Heart left ventricle (tissue), 13 donors: Measurements from ENCODE around the gene PLPP3.

Source experiments
- POLR2A ChIP-seq, 2 donors: fragments of 450-650 bp; IDR thresholded peaks; one replicate each; pipeline ENCODE4 v1.6.1; 2017; ENCODE audit warnings: antibody characterized with exemption in 2 of 2, mild to moderate bottlenecking in 2 of 2, moderate library complexity in 2 of 2
- TF ChIP-seq, protein P1 (sequence below), 12 donors: fragments of 200-600 bp; sonication (generic) in 4 of 12; IDR thresholded peaks; one replicate each; pipeline versions ENCODE4 v1.5.0 to v1.8.0; 2018 to 2022; ENCODE audit warnings: antibody characterized with exemption in 12 of 12, mild to moderate bottlenecking in 5 of 12
- donor health status: ischemic (EF 13 %, LVEDD 7.1; RV severe dilation, severe dysfunction).
- donor health status: DM: no; HTN: yes; CAD: no.
- donor health status: DM: no; HTN: no; CAD: no.
- donor health status: ischemic (EF 25% LVEDD 6.9; RV normal size, moderate dysfunction).
- donor health status: ischemic (EF 25% LVEDD 5.7; RV mildly dilated, moderate dysfunction).
- donor health status: ischemic (EF 35%, LVEDD 5.7; RV mildly dilated, moderate dysfunction).
- donor health status: nonischemic (EF 11% LVEDD 7.7; RV severe dilation, severe dysfunction).
- donor health status: DM: yes; HTN: yes; CAD: no.
- donor health status: PGD.
- donor health status: ischemic (EF 29% LVEDD 5.4; RV normal size, mild dysfunction).
- donor health status: nonischemic (EF 23%, LVEDD 6.1; RV moderate dilation, normal function).

GRCh38 chr1:56531624-56532349 is 47.6 kb downstream of the PLPP3 start:
- TF ChIP-seq, protein P1, sequence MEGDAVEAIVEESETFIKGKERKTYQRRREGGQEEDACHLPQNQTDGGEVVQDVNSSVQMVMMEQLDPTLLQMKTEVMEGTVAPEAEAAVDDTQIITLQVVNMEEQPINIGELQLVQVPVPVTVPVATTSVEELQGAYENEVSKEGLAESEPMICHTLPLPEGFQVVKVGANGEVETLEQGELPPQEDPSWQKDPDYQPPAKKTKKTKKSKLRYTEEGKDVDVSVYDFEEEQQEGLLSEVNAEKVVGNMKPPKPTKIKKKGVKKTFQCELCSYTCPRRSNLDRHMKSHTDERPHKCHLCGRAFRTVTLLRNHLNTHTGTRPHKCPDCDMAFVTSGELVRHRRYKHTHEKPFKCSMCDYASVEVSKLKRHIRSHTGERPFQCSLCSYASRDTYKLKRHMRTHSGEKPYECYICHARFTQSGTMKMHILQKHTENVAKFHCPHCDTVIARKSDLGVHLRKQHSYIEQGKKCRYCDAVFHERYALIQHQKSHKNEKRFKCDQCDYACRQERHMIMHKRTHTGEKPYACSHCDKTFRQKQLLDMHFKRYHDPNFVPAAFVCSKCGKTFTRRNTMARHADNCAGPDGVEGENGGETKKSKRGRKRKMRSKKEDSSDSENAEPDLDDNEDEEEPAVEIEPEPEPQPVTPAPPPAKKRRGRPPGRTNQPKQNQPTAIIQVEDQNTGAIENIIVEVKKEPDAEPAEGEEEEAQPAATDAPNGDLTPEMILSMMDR (IDR thresholded peaks at IDR 0.05): no peak
- no peak for TF ChIP-seq POLR2A (IDR thresholded peaks at IDR 0.05)
